Hepatocyte (in vitro differentiated cells): ENCODE measurements around the gene GLI3. TPM values are rescaled to one million over a fixed set of nuclear protein-coding genes. Genes with fewer than 3 reads are reported as not detected.

Experiments
- DNase-seq: peaks from one replicate; pipeline ENCODE4 v3.0.0-alpha.2; 2016; ENCODE audit warnings: low spot score
- H2AFZ ChIP-seq: fragments of 200-600 bp; sonication (generic); 2 replicates; pipeline ENCODE4 v1.6.0; 2016; ENCODE audit warnings: antibody characterized with exemption, mild to moderate bottlenecking
- H3K27ac ChIP-seq: fragments of 200-600 bp; sonication (generic); 2 replicates; pipeline ENCODE4 v1.5.1; 2016; ENCODE audit warnings: mild to moderate bottlenecking
- H3K27me3 ChIP-seq: fragments of 200-600 bp; sonication (generic); 2 replicates; pipeline ENCODE4 v1.6.1; 2016
- H3K36me3 ChIP-seq: fragments of 200-600 bp; sonication (generic); replicated peaks from 2 replicates; pipeline ENCODE4 v1.5.1; 2016; ENCODE audit warnings: low read depth; ENCODE audit not compliant: insufficient read depth
- H3K4me1 ChIP-seq: fragments of 200-600 bp; sonication (generic); 2 replicates; pipeline ENCODE4 v1.5.1; 2016; ENCODE audit warnings: mild to moderate bottlenecking, moderate library complexity; ENCODE audit not compliant: insufficient read depth
- H3K4me2 ChIP-seq: fragments of 200-600 bp; sonication (generic); 2 replicates; pipeline ENCODE4 v1.6.0; 2016
- H3K4me3 ChIP-seq: fragments of 200-600 bp; sonication (generic); 2 replicates; pipeline ENCODE4 v1.5.1; 2016; ENCODE audit warnings: mild to moderate bottlenecking
- H3K79me2 ChIP-seq: fragments of 200-600 bp; sonication (generic); 2 replicates; pipeline ENCODE4 v1.6.0; 2017; ENCODE audit warnings: mild to moderate bottlenecking
- H3K9me2 ChIP-seq: fragments of 200-600 bp; sonication (generic); replicated peaks from 2 replicates; pipeline ENCODE4 v1.6.0; 2017; ENCODE audit warnings: mild to moderate bottlenecking; ENCODE audit not compliant: insufficient read depth
- H3K9me3 ChIP-seq: fragments of 200-600 bp; sonication (generic); 2 replicates; pipeline ENCODE4 v1.5.1; 2016; ENCODE audit warnings: low read depth, mild to moderate bottlenecking
- H4K20me1 ChIP-seq: fragments of 200-600 bp; sonication (generic); 2 replicates; pipeline ENCODE4 v1.6.0; 2016; ENCODE audit warnings: mild to moderate bottlenecking; ENCODE audit not compliant: insufficient read depth, poor library complexity, severe bottlenecking
- EZH2 ChIP-seq: fragments of 200-600 bp; sonication (generic); IDR thresholded peaks from 2 replicates; pipeline ENCODE4 v1.6.1; 2016; ENCODE audit warnings: antibody characterized with exemption, mild to moderate bottlenecking, borderline replicate concordance
- EZH2phosphoT487 ChIP-seq: fragments of 200-600 bp; sonication (generic); IDR thresholded peaks from one replicate; pipeline ENCODE4 v1.6.1; 2018; ENCODE audit warnings: antibody characterized with exemption, mild to moderate bottlenecking, low read depth, moderate library complexity; ENCODE audit not compliant: unreplicated experiment, severe bottlenecking
- WGBS: methylation state at CpG from one replicate; pipeline ENCODE4 v1.1.6; 2016; ENCODE audit warnings: low lambda C conversion rate; ENCODE audit errors: missing lambda C conversion rate; 5-methylcytosine and 5-hydroxymethylcytosine counted together
- polyA plus RNA-seq: library from polyadenylated mRNA; unstranded; fragments of >200 nt; fragmentation: Nextera tagmentation; extraction: Ambion mirVana; gene quantifications from 2 replicates; pipeline ENCODE4 v1.2.1, GENCODE V29; 2016
- total RNA-seq: library from RNA; depleted of rRNA; stranded (reverse); fragments of >200 nt; gene quantifications from 2 replicates; pipeline ENCODE4 v1.2.3, GENCODE V29; 2014
- TF ChIP-seq, protein P1 (sequence below): fragments of 200-600 bp; sonication (generic); IDR thresholded peaks from 2 replicates; pipeline ENCODE4 v1.5.1; 2016; ENCODE audit warnings: antibody characterized with exemption, mild to moderate bottlenecking; ENCODE audit not compliant: poor library complexity

GLI3 gene
- total and polyA plus RNA-seq, 2 experiments from 2014 or later = 5.5 to 20.0 TPM

DNA sequence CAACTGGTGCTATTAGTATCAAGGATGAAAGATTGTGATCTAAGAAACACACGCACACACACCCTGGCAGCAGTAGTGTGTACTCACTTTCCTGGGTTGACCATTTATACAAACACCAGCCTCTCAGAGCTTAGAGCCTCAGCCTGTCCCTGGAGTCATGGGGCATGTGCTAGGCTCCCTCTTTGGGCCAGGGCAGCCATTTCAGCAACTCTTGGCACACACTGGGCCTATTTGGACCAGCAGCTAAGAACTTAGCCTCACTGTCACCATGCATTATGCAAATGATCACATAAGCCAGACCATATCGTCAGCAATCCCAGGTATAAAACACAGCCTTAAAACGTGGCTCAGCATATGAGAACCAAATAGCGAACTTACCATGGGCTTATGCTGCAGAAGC, 51.3 kb downstream of the GLI3 start:
- Histone ChIP-seq H2AFZ (no peak overlapping the region), H3K4me3 (no peak overlapping the region), H3K27me3 (no peaks in the 10 kb centered on the region), H3K9me3 (no peaks in the 10 kb centered on the region), H3K79me2 (peaks cover 53% of the 10 kb centered on the region), H3K4me2 (no peak overlapping the region), H3K27ac (no peak overlapping the region), H4K20me1 (no peaks in the 10 kb centered on the region), H3K9me2 (no peaks in the 10 kb centered on the region), H3K36me3 (no peaks in the 10 kb centered on the region), H3K4me1 (no peaks in the 10 kb centered on the region)
- TF ChIP-seq EZH2 = no peak
- TF ChIP-seq, protein P1, sequence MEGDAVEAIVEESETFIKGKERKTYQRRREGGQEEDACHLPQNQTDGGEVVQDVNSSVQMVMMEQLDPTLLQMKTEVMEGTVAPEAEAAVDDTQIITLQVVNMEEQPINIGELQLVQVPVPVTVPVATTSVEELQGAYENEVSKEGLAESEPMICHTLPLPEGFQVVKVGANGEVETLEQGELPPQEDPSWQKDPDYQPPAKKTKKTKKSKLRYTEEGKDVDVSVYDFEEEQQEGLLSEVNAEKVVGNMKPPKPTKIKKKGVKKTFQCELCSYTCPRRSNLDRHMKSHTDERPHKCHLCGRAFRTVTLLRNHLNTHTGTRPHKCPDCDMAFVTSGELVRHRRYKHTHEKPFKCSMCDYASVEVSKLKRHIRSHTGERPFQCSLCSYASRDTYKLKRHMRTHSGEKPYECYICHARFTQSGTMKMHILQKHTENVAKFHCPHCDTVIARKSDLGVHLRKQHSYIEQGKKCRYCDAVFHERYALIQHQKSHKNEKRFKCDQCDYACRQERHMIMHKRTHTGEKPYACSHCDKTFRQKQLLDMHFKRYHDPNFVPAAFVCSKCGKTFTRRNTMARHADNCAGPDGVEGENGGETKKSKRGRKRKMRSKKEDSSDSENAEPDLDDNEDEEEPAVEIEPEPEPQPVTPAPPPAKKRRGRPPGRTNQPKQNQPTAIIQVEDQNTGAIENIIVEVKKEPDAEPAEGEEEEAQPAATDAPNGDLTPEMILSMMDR = no peak
- no peak for TF ChIP-seq EZH2phosphoT487
- DNase-seq = no peak
- WGBS = 85% methylated on average over 4 of the region's 4 CpGs

DNA sequence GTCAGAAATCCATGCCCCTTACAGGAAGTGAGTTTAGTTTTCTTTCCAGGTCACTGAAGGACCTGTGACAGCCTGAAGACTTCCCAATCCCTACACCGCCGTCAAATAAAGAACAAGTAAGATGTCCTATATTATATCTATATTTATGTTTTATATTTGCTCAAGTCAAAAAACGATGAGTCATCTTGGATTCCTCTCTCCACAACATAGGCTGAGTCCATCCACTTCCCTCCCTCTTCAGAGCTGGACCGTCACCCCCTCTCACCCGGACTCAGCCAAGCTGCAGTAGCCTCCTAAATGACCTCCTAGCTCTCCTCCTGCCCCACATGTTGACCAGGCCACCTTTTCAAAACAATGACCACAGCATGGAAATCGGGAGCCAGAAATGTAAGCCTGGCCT, 53.5 kb downstream of the GLI3 start:
- H3K4me2 ChIP-seq = no peak overlapping the region
- TF ChIP-seq EZH2phosphoT487 = no peak
- TF ChIP-seq, protein P1 = no peak
- TF ChIP-seq EZH2 = no peak
- no peaks in the 10 kb centered on the region for H3K9me2 ChIP-seq
- no peak overlapping the region for H2AFZ ChIP-seq
- H3K4me1 ChIP-seq = no peaks in the 10 kb centered on the region
- no peak overlapping the region for H3K27ac ChIP-seq
- WGBS = 93% methylated on average over 6 of the region's 6 CpGs
- no peaks in the 10 kb centered on the region for H4K20me1 ChIP-seq
- no peaks in the 10 kb centered on the region for H3K27me3 ChIP-seq
- no peaks in the 10 kb centered on the region for H3K36me3 ChIP-seq
- H3K9me3 ChIP-seq = no peaks in the 10 kb centered on the region
- peaks cover 42% of the 10 kb centered on the region for H3K79me2 ChIP-seq
- no peak overlapping the region for H3K4me3 ChIP-seq
- DNase-seq = no peak

DNA sequence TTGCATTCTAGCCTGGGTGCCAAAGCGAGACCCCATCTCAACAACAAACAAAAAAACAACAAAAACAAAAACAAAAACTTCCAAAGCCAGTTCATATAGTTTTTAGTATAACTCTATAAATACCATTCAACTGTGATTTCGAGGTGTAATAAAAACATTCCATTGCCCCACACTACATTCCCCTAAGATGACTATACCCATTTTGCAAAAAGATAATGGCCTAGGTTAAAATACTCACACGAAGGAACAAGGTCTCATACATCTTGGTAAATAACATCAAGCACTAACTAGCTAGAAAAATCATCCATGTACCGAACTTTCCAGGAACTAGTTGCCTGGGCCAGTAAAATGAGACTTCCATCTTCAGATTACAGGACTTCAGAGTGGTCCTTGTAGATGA, 55.4 kb downstream of the GLI3 start:
- H3K9me2 ChIP-seq = no peaks in the 10 kb centered on the region
- H2AFZ ChIP-seq = no peak overlapping the region
- H4K20me1 ChIP-seq = no peaks in the 10 kb centered on the region
- peaks cover 4% of the 10 kb centered on the region for H3K4me1 ChIP-seq
- H3K4me2 ChIP-seq = no peak overlapping the region
- TF ChIP-seq, protein P1 = no peak
- TF ChIP-seq EZH2 = no peak
- no peaks in the 10 kb centered on the region for H3K36me3 ChIP-seq
- peaks cover 44% of the 10 kb centered on the region for H3K79me2 ChIP-seq
- no peaks in the 10 kb centered on the region for H3K9me3 ChIP-seq
- H3K4me3 ChIP-seq = no peak overlapping the region
- no peak for DNase-seq
- H3K27me3 ChIP-seq = no peaks in the 10 kb centered on the region
- 79% methylated on average over 4 of the region's 4 CpGs for WGBS
- no peak overlapping the region for H3K27ac ChIP-seq

DNA sequence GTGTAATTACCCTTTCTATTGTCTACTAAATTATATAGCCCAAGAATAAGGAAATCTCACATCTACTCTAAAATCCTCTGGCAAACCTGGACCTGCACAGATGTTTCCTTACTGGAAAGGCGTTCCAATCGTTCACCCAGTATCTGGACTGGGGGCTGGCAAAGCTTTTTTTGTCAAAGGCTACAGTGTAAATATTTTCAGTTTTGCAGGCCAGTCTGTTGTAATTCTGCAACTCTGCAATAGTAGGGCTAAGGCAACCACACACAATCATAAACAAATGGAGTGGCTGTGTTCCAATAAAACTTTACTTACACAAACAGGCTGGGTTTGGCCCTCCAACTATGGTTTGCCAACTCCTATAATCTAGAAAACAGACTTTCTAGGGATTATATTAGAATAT, 56.2 kb downstream of the GLI3 start:
- Histone ChIP-seq H3K9me2 (no peaks in the 10 kb centered on the region), H3K4me2 (no peak overlapping the region), H3K4me3 (no peak overlapping the region), H3K27ac (no peak overlapping the region), H3K27me3 (no peaks in the 10 kb centered on the region), H2AFZ (no peak overlapping the region), H4K20me1 (no peaks in the 10 kb centered on the region), H3K4me1 (peaks cover 10% of the 10 kb centered on the region), H3K9me3 (no peaks in the 10 kb centered on the region), H3K36me3 (no peaks in the 10 kb centered on the region), H3K79me2 (peaks cover 46% of the 10 kb centered on the region)
- DNase-seq = no peak
- TF ChIP-seq, protein P1 = no peak
- TF ChIP-seq EZH2phosphoT487 (no peak), EZH2 (no peak)
- 73% methylated on average over 2 of the region's 2 CpGs for WGBS
